ENCODE data around the gene PHKB.
"Not testable (repeated sequence)": the region's sequence is repeated elsewhere in the genome, so short reads cannot be mapped to it uniquely, and the experiment has no call there.

Gene PHKB

DNA sequence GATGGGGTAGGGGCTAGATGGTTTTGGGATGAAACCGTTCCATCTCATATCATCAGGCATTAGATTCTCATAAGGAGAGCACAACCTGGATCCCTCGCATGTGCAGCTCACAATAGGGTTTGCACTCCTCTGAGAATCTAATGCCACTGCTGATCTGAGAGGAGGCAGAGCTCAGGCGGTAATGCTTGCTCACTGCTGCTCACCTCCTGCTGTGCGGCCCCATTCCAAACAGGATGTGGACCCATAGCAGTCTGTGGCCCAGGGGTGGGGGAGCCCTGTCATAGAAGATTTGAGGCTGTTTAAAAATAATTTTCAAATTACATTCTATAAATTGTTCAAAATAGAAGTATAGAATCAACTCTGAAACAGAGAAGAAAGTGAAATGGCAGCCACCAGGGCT, 50.8 kb downstream of the PHKB start:
- Mint-ChIP-seq H3K27me3 (ENCODE audit: low read depth) (no peaks in the 10 kb centered on the region), H3K4me3 (no peak overlapping the region), H3K36me3 (ENCODE audit: low read depth) (peaks cover 27% of the 10 kb centered on the region), H3K9me3 (no peaks in the 10 kb centered on the region), H3K4me1 (ENCODE audit: low read depth) (no peaks in the 10 kb centered on the region), H3K27ac (no peak overlapping the region)

DNA sequence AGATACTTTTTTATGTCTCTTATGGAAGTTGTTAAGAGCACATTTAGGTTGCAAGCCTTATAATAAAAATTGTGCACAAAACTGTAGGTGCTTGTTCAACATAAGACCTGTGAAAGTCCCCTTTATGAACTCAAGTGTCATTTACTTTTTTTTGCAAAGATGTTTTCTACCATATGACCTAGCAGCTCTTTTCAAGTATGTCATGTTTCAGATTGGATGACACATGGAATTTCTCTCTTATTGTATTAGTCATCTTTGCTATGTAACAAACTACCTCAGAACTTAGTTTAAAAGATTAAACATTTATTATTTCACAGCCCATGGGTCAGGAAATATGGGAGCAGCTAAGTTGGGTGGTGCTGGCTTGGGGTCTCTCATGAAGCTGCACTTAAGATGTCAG, 57.9 kb downstream of the PHKB start:
- H3K4me1 Mint-ChIP-seq (ENCODE audit: low read depth), result peaks cover 5% of the 10 kb centered on the region
- H3K9me3 Mint-ChIP-seq, result peaks cover 11% of the 10 kb centered on the region
- H3K4me3 Mint-ChIP-seq, result no peak overlapping the region
- H3K27me3 Mint-ChIP-seq (ENCODE audit: low read depth), result no peaks in the 10 kb centered on the region
- H3K27ac Mint-ChIP-seq, result no peak overlapping the region
- H3K36me3 Mint-ChIP-seq (ENCODE audit: low read depth), result peaks cover 18% of the 10 kb centered on the region

DNA sequence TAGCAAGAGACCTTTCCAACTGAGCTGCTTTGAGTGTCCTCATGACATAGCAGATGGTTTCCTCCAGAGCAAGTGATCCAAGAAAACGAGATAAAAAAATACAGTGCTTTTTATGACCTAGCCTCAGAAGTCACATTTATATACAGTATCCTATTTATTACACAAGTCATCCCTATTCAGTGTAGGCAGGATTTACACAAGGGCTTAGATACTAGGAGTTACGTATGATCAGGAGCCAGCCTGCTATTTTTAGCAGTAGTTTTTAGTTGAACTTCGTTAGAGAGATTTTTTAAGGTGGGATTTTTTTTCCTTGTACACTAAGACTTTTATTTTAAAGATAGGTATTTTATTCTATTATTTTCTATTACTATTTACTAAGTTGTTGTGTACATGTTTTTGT, 58.4 kb downstream of the PHKB start:
- H3K4me1 Mint-ChIP-seq (ENCODE audit: low read depth), result peaks cover 5% of the 10 kb centered on the region
- H3K27me3 Mint-ChIP-seq (ENCODE audit: low read depth), result no peaks in the 10 kb centered on the region
- H3K4me3 Mint-ChIP-seq, result no peak overlapping the region
- no peak overlapping the region for H3K27ac Mint-ChIP-seq
- H3K36me3 Mint-ChIP-seq (ENCODE audit: low read depth), result peaks cover 19% of the 10 kb centered on the region
- H3K9me3 Mint-ChIP-seq, result peaks cover 13% of the 10 kb centered on the region

DNA sequence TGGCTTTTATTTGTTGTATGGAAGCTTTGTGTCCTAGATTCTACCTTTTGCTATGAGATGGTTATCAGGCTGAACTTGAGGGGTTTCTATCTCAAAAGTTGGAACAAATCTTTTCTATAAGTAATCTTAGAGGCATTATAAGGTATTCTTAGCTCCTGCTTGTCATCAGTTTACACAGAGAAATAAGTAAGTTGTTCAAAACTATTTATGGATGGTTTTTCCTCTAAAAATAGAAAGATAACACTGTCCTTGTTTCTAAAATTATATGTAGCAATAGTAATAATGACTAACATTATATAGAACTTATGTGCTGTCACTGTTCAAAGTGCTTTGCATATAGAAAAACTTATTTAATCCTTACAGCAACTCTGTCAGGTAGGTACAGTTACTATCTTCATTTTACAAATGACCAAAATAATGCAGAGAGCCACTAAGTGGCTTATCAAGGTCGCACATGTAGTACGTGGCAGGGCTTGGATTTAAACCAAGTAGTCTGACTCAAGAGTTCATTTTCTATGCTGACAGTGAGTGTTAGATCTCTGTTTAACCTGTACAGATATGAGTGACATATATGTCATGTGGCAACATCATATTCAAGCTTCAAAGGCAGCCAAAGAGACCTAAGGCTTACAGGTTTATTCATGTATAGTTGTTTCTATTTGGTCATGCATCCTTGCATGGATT, 59.0 kb downstream of the PHKB start:
- Mint-ChIP-seq H3K27me3 (ENCODE audit: low read depth) (no peaks in the 10 kb centered on the region), H3K36me3 (ENCODE audit: low read depth) (peaks cover 18% of the 10 kb centered on the region), H3K4me3 (no peak overlapping the region), H3K4me1 (ENCODE audit: low read depth) (peaks cover 5% of the 10 kb centered on the region), H3K27ac (no peak overlapping the region), H3K9me3 (peaks cover 13% of the 10 kb centered on the region)

DNA sequence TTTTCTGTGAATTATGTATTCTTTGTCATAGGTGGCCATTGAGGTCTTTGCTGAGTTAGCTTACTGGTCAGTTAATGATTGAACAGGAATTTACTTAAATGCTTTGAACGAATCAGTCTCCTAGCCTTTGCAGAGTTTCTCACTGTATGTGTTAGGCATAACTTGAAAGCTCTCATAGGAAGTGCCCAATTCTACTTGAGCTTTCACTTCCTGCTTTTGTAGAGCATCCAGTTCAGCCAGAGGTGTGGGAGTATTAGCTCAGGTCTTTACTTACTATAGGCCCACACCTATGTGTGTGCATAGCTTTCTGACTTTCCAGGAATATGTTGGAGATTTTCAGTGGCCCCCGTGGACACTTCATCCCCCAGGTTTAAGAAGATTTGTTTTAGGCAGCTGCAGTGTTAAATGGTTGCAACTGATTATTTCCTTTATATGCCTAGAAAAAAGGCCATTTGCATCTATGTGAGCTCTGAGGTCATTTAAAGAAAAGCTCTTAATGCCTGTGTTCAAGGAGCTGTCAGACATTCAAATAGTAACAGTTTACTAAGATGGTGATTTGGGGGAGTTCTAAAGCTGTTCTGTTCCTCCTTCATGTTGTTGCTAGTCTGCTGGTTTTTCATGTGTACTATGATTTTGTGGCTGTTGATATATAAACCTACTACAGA, 62.3 kb downstream of the PHKB start:
- H3K4me1 Mint-ChIP-seq (ENCODE audit: low read depth), result peaks cover 5% of the 10 kb centered on the region
- H3K27ac Mint-ChIP-seq, result no peak overlapping the region
- no peaks in the 10 kb centered on the region for H3K27me3 Mint-ChIP-seq (ENCODE audit: low read depth)
- H3K4me3 Mint-ChIP-seq, result no peak overlapping the region
- peaks cover 12% of the 10 kb centered on the region for H3K36me3 Mint-ChIP-seq (ENCODE audit: low read depth)
- peaks cover 13% of the 10 kb centered on the region for H3K9me3 Mint-ChIP-seq

DNA sequence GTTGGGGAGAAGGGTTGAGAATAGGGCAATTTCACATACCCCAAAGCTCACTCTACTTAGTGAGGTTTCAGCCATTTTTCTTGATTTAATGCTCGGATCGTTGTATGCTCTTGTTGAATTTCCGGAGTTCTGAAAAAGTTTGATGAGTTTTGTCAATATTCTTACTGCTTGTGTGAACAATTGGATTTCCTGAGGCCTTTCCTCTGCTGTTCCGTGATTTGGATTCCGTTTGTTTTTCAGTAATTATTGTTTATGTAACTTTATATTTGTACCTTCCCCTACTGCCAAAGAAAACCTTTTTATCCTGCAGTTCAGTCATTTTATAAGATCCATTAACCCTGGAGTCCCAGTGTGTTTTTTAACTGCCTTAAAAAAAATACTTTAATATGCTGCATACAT, 62.9 kb downstream of the PHKB start:
- Mint-ChIP-seq H3K4me1 (ENCODE audit: low read depth) (peaks cover 5% of the 10 kb centered on the region), H3K9me3 (peaks cover 13% of the 10 kb centered on the region), H3K27me3 (ENCODE audit: low read depth) (no peaks in the 10 kb centered on the region), H3K27ac (no peak overlapping the region), H3K36me3 (ENCODE audit: low read depth) (peaks cover 12% of the 10 kb centered on the region), H3K4me3 (no peak overlapping the region)

DNA sequence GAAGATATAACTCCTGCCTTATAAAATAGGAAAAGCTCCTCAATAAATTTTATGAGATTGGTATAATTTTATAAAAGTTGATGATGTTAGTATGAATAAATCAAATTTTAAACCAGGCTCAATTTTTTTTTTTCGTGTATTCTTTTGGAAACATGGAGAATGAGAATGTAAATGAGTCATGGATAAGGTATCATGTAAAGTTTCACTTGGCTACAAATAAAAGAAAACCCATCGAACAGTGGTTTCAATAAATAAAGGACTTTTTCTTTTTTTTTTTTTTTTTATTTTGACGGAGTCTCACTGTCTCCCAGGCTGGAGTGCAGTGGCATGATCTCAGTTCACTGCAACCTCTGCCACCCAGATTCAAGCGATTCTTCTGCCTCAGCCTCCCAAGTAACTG, 67.3 kb downstream of the PHKB start:
- no peaks in the 10 kb centered on the region for H3K27me3 Mint-ChIP-seq (ENCODE audit: low read depth)
- no peak overlapping the region for H3K4me3 Mint-ChIP-seq
- peaks cover 2% of the 10 kb centered on the region for H3K4me1 Mint-ChIP-seq (ENCODE audit: low read depth)
- H3K27ac Mint-ChIP-seq, result no peak overlapping the region
- peaks cover 13% of the 10 kb centered on the region for H3K36me3 Mint-ChIP-seq (ENCODE audit: low read depth)
- H3K9me3 Mint-ChIP-seq, result peaks cover 20% of the 10 kb centered on the region

DNA sequence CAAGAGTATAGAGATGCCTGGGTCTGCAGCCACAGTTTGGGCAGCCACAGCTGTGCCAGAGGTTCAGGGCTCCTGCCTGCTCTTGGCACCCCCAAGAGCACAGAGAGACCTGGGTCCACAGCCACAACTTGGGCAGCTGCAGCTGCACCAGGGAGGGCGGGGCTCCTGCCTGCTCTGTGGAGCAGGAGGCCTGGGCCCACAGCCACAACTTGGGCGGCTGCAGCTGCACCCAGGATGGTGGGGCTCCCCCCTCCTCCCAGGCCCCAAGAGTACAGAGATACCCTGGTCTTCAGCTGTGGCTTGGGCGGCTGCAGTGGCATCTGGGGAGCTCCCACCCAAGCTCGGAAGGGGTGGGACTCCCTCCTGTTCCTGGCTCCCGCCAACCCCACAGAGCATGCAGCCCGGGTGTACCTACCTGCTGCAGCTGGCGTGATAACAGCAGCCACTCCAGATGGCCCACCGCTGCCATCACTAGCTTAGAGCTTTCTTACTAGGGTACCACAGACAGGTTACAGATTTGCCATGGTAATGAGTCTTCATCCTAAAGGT, 72.7 kb downstream of the PHKB start:
- peaks cover 17% of the 10 kb centered on the region for H3K9me3 Mint-ChIP-seq
- H3K4me1 Mint-ChIP-seq (ENCODE audit: low read depth), result peaks cover 3% of the 10 kb centered on the region
- H3K36me3 Mint-ChIP-seq (ENCODE audit: low read depth), result peaks cover 21% of the 10 kb centered on the region
- no peak overlapping the region for H3K4me3 Mint-ChIP-seq
- H3K27me3 Mint-ChIP-seq (ENCODE audit: low read depth), result no peaks in the 10 kb centered on the region
- H3K27ac Mint-ChIP-seq, result no peak overlapping the region

DNA sequence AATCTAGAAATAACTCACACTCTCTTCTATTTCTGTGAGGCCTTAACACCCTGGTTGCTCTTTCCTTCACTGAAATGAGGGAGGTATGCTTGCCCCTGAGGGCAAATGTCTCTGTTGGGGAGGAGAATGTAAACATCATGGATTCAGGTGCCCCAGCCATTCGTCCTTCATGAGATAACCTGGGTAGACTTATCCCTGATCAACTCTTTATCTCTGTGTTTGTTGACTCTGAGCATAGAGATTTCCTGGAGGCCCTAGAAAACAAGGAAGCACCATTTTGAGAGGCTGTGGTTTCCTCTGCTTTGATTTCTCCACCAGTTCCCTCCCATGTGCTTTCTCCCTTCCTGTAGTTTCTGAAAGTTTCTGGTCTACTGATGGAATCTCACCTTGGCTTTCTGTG, 77.3 kb downstream of the PHKB start:
- Mint-ChIP-seq H3K9me3 (peaks cover 25% of the 10 kb centered on the region), H3K36me3 (ENCODE audit: low read depth) (peaks cover 27% of the 10 kb centered on the region), H3K4me1 (ENCODE audit: low read depth) (peaks cover 3% of the 10 kb centered on the region), H3K27ac (no peak overlapping the region), H3K4me3 (no peak overlapping the region), H3K27me3 (ENCODE audit: low read depth) (no peaks in the 10 kb centered on the region)

DNA sequence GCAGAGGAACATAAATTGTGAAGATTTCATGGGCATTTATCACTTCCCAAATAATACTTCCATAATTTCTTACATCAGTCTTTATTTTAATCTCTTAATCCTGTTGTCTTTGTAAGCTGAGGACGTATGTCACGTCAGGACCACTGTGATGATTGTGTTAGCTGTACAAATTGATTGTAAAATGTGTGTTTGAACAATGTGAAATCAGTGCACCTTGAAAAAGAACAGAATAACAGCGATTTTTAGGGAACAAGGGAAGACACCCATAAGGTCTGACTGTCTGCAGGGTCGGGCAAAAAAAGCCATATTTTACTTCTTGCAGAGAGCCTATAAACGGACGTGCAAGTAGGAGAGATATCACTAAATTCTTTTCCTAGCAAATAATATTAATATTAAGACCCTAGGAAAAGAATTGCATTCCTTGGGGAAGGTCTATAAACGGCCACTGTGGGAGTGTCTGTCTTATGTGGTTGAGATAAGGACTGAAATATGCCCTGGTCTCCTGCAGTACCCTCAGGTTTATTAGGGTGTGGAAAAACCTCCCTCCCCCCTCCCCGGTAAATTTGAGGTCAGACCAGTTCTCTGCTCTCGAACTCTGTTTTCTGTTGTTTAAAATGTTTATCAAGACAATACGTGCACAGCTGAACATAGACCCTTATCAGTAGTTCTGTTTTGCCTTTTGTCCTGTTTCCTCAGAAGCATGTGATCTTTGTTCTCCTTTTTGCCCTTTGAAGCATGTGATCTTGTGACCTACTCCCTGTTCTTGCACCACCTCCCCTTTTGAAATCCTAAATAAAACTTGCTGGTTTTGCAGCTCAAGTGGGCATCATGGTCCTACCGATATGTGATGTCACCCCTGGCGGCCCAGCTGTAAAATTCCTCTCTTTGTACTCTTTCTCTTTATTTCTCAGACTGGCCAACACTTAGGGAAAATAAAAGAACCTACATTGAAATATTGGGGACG, 78.9 kb downstream of the PHKB start:
- H3K36me3 Mint-ChIP-seq (ENCODE audit: low read depth), result peaks cover 34% of the 10 kb centered on the region
- H3K4me3 Mint-ChIP-seq; H3K27ac Mint-ChIP-seq; H3K4me1 Mint-ChIP-seq (ENCODE audit: low read depth); H3K27me3 Mint-ChIP-seq (ENCODE audit: low read depth): not testable (repeated sequence)
- peaks cover 35% of the 10 kb centered on the region for H3K9me3 Mint-ChIP-seq

DNA sequence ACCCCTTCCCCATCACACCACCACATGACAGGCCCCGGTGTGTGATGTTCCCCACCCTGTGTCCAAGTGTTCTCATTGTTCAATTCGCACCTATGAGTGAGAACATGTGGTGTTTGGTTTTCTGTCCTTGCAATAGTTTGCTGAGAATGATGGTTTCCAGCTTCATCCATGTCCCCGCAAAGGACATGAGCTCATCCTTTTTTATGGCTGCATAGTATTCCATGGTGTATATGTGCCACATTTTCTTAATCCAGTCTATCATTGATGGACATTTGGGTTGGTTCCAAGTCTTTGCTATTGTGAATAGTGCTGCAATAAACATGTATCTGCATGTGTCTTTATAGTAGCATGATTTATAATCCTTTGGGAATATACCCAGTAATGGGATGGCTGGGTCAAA, 80.0 kb downstream of the PHKB start:
- Mint-ChIP-seq H3K36me3 (ENCODE audit: low read depth) (peaks cover 43% of the 10 kb centered on the region), H3K9me3 (peaks cover 45% of the 10 kb centered on the region)
- not testable (repeated sequence) for H3K27me3 Mint-ChIP-seq (ENCODE audit: low read depth); H3K4me1 Mint-ChIP-seq (ENCODE audit: low read depth); H3K27ac Mint-ChIP-seq; H3K4me3 Mint-ChIP-seq

DNA sequence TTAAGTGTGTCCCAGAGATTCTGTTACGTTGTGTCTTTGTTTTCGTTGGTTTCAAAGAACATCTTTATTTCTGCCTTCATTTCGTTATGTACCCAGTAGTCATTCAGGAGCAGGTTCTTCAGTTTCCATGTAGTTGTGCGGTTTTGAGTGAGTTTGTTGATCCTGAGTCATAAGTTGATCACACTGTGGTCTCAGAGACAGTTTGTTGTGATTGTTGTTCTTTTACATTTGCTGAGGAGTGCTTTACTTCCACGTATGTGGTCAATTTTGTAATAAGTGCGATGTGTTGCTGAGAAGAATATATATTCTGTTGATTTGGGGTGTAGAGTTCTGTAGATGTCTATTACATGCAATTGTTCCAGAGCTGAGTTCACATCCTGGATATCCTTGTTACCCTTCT, 83.1 kb downstream of the PHKB start:
- peaks cover 40% of the 10 kb centered on the region for H3K36me3 Mint-ChIP-seq (ENCODE audit: low read depth)
- not testable (repeated sequence) for H3K4me1 Mint-ChIP-seq (ENCODE audit: low read depth); H3K4me3 Mint-ChIP-seq; H3K27me3 Mint-ChIP-seq (ENCODE audit: low read depth)
- peak overlapping the region; percentile 18 for H3K27ac Mint-ChIP-seq
- H3K9me3 Mint-ChIP-seq, result peaks cover 50% of the 10 kb centered on the region

DNA sequence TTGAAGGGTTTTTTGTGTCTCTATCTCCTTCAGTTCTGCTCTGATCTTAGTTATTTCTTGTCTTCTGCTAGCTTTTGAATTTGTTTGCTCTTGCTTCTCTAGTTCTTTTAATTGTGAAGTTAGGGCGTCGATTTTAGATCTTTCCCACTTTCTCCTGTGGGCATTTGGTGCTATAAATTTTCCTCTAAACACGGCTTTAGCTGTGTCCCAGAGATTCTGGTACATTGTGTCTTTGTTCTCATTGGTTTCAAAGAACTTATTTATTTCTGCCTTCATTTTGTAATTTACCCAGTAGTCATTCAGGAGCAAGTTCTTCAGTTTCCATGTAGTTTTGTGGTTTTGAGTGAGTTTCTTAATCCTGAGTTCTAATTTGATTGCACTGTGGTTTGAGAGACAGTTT, 90.1 kb downstream of the PHKB start:
- not testable (repeated sequence) for H3K27ac Mint-ChIP-seq; H3K4me1 Mint-ChIP-seq (ENCODE audit: low read depth); H3K4me3 Mint-ChIP-seq; H3K27me3 Mint-ChIP-seq (ENCODE audit: low read depth)
- Mint-ChIP-seq H3K36me3 (ENCODE audit: low read depth) (peaks cover 51% of the 10 kb centered on the region), H3K9me3 (peaks cover 55% of the 10 kb centered on the region)

DNA sequence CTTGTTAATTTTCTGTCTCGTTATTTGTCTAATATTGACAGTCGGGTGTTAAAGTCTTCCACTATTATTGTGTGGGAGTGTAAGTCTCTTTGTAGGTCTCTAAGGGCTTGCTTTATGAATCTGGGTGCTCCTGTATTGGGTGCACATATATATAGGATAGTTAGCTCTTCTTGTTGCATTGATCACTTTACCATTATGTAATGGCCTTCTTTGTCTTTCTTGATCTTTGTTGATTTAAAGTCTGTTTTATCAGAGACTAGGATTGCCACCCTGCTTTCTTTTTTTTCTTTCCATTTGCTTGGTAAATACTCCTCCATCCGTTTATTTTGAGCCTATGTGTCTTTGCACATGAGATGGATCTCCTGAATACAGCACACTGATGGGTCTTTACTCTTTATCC, 90.6 kb downstream of the PHKB start:
- H3K9me3 Mint-ChIP-seq, result peaks cover 53% of the 10 kb centered on the region
- H3K27me3 Mint-ChIP-seq (ENCODE audit: low read depth); H3K4me3 Mint-ChIP-seq; H3K4me1 Mint-ChIP-seq (ENCODE audit: low read depth); H3K27ac Mint-ChIP-seq: not testable (repeated sequence)
- peaks cover 51% of the 10 kb centered on the region for H3K36me3 Mint-ChIP-seq (ENCODE audit: low read depth)

Measured in T-helper 1 cell treated with Interleukin-12 subunit alpha and Interleukin-12 subunit beta and Interleukin-4 antibody, amounts not matched to agents 30 μg/mL and 1 μg/mL, for 36 hours (primary cell).